ENCODE data around the gene YIF1A. TPM values are rescaled to one million over a fixed set of nuclear protein-coding genes. Genes with fewer than 3 reads are reported as not detected.

The YIF1A gene
- total RNA-seq, 1 donor, result 187 TPM

DNA sequence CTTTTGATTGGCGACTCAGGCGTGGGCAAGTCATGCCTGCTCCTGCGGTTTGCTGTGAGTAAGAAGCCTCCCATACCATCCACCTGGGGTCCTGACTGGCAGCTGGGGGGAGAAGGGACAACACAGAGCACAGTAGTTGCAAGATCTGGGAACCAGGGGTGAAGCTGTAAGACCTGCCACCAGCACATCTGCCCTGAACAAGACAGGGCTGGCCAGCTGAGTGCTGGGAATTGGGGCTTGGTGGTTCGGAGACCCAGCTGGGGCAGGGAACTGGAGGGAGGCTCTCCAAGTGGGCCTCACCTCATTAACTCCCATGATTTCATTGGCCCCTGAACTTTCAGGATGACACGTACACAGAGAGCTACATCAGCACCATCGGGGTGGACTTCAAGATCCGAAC is 17.1 kb downstream of the YIF1A start:
- DNase-seq (ENCODE audit: low read depth), result no peak
- TF ChIP-seq, protein P1, sequence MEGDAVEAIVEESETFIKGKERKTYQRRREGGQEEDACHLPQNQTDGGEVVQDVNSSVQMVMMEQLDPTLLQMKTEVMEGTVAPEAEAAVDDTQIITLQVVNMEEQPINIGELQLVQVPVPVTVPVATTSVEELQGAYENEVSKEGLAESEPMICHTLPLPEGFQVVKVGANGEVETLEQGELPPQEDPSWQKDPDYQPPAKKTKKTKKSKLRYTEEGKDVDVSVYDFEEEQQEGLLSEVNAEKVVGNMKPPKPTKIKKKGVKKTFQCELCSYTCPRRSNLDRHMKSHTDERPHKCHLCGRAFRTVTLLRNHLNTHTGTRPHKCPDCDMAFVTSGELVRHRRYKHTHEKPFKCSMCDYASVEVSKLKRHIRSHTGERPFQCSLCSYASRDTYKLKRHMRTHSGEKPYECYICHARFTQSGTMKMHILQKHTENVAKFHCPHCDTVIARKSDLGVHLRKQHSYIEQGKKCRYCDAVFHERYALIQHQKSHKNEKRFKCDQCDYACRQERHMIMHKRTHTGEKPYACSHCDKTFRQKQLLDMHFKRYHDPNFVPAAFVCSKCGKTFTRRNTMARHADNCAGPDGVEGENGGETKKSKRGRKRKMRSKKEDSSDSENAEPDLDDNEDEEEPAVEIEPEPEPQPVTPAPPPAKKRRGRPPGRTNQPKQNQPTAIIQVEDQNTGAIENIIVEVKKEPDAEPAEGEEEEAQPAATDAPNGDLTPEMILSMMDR (IDR thresholded peaks at IDR 0.05; ENCODE audit: insufficient read depth, low read depth, low read length), result no peak

DNA sequence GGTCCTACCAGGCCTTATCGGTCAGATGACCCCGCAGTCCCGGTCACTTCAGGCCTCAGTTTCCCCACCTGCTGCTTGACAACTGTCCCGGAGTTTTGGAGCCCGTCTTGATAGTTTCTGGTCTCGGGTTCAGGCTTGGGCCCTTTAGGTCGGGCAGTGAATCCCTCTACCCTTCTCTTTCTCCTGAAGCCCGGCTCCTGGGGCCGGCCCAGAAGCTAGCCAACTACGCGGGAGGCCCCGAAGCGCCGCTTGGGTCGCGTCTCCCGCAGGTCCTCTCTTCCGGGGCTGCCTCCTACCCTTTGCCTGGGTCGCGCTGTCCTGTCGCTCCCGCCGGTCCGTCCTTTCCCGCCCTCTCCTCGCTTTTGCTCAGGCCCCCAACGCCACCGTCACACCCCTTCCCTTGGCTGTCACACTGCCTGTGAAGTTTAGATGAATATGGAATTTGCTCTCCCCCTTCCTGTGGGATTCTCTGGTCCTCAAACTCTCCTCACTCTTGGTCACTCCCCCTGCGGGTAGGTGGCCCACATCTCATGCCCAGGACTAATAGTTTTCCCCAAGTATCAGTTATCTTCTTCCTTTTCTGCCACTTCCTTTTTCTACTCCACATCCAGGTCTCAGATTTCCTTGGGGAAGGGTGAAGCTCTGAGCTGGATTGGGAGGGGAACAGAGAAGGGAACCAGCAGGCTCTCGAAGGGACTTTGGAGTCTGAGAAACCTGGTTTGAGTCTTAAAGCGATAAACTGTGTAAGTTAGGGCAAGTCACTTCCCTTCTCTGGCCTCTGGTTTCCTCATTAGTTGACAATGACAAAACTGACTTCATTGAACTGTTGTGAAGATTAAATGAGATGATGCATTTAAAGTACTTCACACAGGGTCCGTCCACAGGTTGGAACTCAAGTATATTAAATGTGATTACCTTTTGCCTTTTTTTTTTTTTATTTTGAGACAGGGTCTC is 19.7 kb downstream of the YIF1A start:
- DNase-seq (ENCODE audit: low read depth), result peak; percentile 40
- TF ChIP-seq, protein P1 (IDR thresholded peaks at IDR 0.05; ENCODE audit: insufficient read depth, low read depth, low read length), result peak; percentile 43
- H3K4me3 ChIP-seq (ENCODE audit: low read depth, low read length), result peak overlapping the region; percentile 99

More for the DNA sequence above, 17.1 kb downstream of the YIF1A start:
- H3K4me3 ChIP-seq (ENCODE audit: low read depth, low read length), result no peak overlapping the region

DNA sequence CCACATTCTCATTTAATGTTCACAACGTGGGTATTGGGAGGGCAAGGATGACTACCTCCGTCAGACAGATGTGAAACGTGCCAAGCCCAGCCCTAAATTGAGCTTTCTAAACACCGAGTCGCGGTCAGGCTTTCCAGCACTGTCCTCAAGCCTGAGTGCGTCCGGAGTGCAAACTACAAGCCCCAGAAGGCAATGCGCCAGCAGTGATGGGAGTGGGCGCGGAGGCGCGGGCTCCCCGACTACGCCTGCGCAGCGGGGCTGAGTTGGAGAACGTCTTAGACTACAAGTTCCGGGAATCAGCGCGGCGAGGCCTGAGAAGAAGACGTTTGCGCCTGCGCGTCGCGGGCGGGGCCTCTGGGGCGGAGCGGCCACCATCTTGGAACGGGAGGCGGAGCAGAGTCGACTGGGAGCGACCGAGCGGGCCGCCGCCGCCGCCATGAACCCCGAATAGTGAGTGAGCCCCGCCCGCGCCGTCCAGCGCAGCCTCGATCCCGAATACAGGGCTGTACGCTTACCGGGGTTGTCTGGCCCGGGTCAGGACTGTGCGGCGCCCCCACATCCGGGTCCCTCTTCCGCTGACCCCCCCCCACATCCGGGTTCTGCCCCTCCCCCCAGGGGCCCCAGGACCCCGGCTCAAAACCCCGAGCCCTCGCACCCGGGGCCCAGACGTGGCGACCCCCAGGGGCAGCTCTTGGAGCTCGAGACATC is 20.5 kb downstream of the YIF1A start, which contains the start of gene RAB1B:
Gene RAB1B (plus strand): TSS at position 396 of the 708 bp plus-strand sequence. CDS start 41 bp downstream, at position 437.
- TF ChIP-seq, protein P1 (IDR thresholded peaks at IDR 0.05; ENCODE audit: insufficient read depth, low read depth, low read length), result no peak
- H3K4me3 ChIP-seq (ENCODE audit: low read depth, low read length), result peak within 1 kb of the TSS; percentile 99
- peak; percentile 99 for DNase-seq (ENCODE audit: low read depth)

DNA sequence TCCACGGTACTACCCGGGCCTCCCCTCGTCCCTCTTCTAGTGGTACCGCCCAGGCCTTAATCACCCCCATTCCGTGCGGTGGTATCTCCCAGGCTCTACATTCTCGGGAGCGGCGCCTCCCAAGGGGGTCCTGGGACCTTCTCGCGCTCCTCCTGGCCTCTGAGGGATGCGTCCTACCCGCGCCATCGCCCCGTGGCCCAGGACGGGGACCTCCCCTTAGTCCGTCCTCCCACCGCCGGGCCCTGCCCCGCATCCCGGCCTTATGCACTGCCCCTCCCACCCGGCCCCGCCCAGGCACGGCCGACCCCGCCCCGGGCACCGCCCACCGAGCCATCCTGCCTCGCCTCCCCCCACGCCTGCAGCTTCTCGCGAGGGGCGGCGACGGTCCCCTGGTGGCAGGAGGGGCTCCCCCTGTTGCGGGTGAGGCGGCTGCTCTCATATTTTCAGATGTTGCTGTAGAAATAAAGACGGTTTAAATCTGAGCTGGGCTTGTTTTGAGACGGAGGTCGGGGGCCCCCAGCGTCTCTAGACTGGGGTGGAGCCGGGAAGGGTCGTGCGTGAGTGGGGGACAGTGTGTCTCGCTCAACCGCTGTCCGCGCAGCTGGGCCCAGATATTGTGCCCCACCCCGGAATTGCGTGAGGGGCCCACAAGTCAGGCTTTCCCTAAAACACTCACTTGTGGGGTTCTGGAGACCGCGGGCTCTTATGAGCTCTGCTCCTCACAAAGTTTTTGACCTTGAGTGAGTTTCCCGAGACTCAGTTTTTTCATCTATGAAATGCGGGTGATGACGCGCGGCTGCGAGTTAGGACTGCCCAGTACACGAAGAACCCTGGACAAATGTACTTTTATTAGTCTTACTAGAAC is 21.3 kb downstream of the YIF1A start:
- TF ChIP-seq, protein P1 (IDR thresholded peaks at IDR 0.05; ENCODE audit: insufficient read depth, low read depth, low read length), result peak; percentile 5
- DNase-seq (ENCODE audit: low read depth), result peak; percentile 88
- H3K4me3 ChIP-seq (ENCODE audit: low read depth, low read length), result peak overlapping the region; percentile 99

DNA sequence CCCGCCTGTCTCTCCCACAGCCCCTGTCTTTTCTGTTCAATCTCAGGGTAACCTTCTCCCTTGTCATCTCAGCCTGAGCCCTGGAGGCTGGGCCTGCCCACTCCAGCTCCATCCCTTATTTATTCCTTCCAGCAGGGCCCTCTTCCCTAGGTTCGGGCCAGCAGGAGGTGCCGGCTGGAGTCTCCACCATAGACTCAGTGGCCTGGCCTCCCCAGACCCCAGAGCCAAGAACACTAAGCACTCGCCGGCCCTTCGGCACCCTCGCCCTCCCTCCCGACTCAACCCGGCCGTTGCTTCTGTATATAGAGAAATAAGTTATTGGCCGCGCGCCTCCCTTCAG is 21.9 kb downstream of the YIF1A start:
- TF ChIP-seq, protein P1 (IDR thresholded peaks at IDR 0.05; ENCODE audit: insufficient read depth, low read depth, low read length), result no peak
- DNase-seq (ENCODE audit: low read depth), result no peak

DNA sequence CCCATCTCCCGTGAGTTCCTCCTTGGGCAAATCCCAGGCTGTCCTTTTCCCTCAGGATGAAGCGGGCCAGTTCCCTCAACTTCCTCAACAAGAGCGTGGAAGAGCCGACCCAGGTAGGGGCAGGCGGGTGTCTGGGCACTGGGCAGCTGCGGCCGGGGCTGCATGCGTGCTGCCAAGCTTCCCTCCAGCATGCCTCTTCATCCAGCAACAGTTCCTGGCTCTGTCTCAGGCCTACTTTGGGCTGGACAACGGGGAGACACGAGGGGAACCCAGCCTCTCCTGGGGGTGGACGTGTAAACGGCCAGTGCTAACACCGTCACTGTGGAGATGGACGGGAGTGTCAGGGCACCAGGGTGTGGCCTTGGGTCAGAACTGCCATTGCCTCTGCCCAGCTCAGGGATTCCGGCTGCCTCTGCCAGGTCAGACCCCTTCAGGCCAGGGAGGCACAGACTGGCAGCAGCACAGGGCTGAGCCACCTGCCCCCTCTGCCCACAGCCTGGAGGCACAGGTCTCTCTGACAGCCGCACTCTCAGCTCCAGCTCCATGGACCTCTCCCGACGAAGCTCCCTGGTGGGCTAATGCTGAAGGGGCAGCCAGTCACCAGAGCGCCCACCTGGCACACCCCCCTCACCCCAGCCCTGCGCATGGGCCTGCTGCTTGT is 22.4 kb downstream of the YIF1A start:
- no peak for DNase-seq (ENCODE audit: low read depth)
- H3K4me3 ChIP-seq (ENCODE audit: low read depth, low read length), result peak overlapping the region; percentile 99
- TF ChIP-seq, protein P1 (IDR thresholded peaks at IDR 0.05; ENCODE audit: insufficient read depth, low read depth, low read length), result no peak

More for the DNA sequence above, 21.9 kb downstream of the YIF1A start:
- H3K4me3 ChIP-seq (ENCODE audit: low read depth, low read length), result peak overlapping the region; percentile 99
